B cell (primary cell): Measurements from ENCODE around the gene RBMS3. TPM values are rescaled to one million over a fixed set of nuclear protein-coding genes. Genes with fewer than 3 reads are reported as not detected.

Experiments
- ATAC-seq: fragments of 200-7000 bp; cut with Tn5 transposase; one replicate; pipeline ENCODE4 v1.10.0; 2021; ENCODE audit warnings: low read depth, mild to moderate bottlenecking, moderate number of reproducible peaks, moderate library complexity
- CTCF ChIA-PET: fragments of 350-600 bp; sonication (Branson Sonifier 250); formaldehyde crosslinking; loops from one replicate; lab custom pipeline; 2021; ENCODE audit warnings: antibody characterized with exemption, inconsistent platforms; lab: Charles Lee
- POLR2A ChIA-PET: fragments of 350-600 bp; sonication (Branson Sonifier 250); formaldehyde crosslinking; loops from one replicate; lab custom pipeline; 2021; ENCODE audit warnings: antibody characterized with exemption; lab: Charles Lee
- DNase-seq: peaks from one replicate; pipeline ENCODE4 v3.0.0; 2013
- H2AFZ ChIP-seq: 2 replicates; pipeline ENCODE4 v1.6.1; 2012; ENCODE audit warnings: mild to moderate bottlenecking, low read depth, low read length; ENCODE audit not compliant: insufficient read depth, poor library complexity, severe bottlenecking
- H3K27ac ChIP-seq, 2 donors: 1 replicate in 1 of 2; 2 replicates in 1 of 2; pipeline ENCODE4 v1.5.1; 2012 to 2013; ENCODE audit warnings: low read length in 2 of 2, mild to moderate bottlenecking in 2 of 2, moderate library complexity in 1 of 2
- H3K27me3 ChIP-seq, 4 experiments: fragments of 200-600 bp in 1 of 4; sonication (generic) in 1 of 4; replicated peaks in 1 of 4; 1 replicate in 2 of 4; 2 replicates in 2 of 4; pipeline versions ENCODE4 v1.6.1 to v1.7.0; 2013 to 2016; ENCODE audit warnings: low read length in 3 of 4, mild to moderate bottlenecking in 2 of 4, mixed read lengths in 1 of 4, moderate library complexity in 1 of 4; ENCODE audit not compliant: insufficient read depth in 4 of 4, control insufficient read depth in 3 of 4; ENCODE audit errors: control extremely low read depth in 1 of 4
- H3K36me3 ChIP-seq, 2 experiments: replicated peaks in 1 of 2; 1 replicate in 1 of 2; 2 replicates in 1 of 2; pipeline versions ENCODE4 v1.6.1 to v1.7.1; 2013; ENCODE audit warnings: low read length in 1 of 2; ENCODE audit not compliant: insufficient read depth in 2 of 2, control insufficient read depth in 1 of 2; ENCODE audit errors: control extremely low read depth in 1 of 2, extremely low read depth in 1 of 2
- H3K4me1 ChIP-seq, 2 donors: fragments of 200-600 bp in 1 of 2; sonication (generic) in 1 of 2; 1 replicate in 1 of 2; 2 replicates in 1 of 2; pipeline versions ENCODE4 v1.5.1 to v1.6.1; 2013 to 2017; ENCODE audit warnings: low read length in 2 of 2; ENCODE audit not compliant: control insufficient read depth in 2 of 2, insufficient read depth in 2 of 2
- H3K4me2 ChIP-seq: replicated peaks from 2 replicates; pipeline ENCODE3; 2012; ENCODE audit warnings: mild to moderate bottlenecking, low read depth, low read length; ENCODE audit not compliant: poor library complexity, severe bottlenecking
- H3K4me3 ChIP-seq, 5 experiments: fragments of 200-600 bp in 1 of 5; sonication (generic) in 1 of 5; 1 replicate in 3 of 5; 2 replicates in 2 of 5; pipeline versions ENCODE4 v1.5.1 to v1.7.0; 2011 to 2016; ENCODE audit warnings: low read length in 4 of 5, mild to moderate bottlenecking in 4 of 5, low read depth in 2 of 5, control low read depth in 1 of 5, moderate library complexity in 1 of 5; ENCODE audit not compliant: insufficient read depth in 1 of 5; ENCODE audit errors: control extremely low read depth in 1 of 5, extremely low read depth in 1 of 5
- H3K79me2 ChIP-seq: fragments of 200-600 bp; sonication (generic); one replicate; pipeline ENCODE4 v1.6.0; 2016; ENCODE audit warnings: low read length; ENCODE audit not compliant: control insufficient read depth, insufficient read depth
- H3K9ac ChIP-seq: fragments of 200-600 bp; sonication (generic); 2 replicates; pipeline ENCODE4 v1.6.1; 2017; ENCODE audit warnings: mild to moderate bottlenecking, low read length, moderate library complexity
- H3K9me3 ChIP-seq, 3 donors: one replicate each; pipeline versions ENCODE4 v1.6.1 to v1.7.1; 2013; ENCODE audit warnings: low read length in 2 of 3; ENCODE audit not compliant: control insufficient read depth in 2 of 3, insufficient read depth in 1 of 3; ENCODE audit errors: control extremely low read depth in 1 of 3
- H4K20me1 ChIP-seq: 2 replicates; pipeline ENCODE4 v1.6.0; 2012; ENCODE audit warnings: mild to moderate bottlenecking, low read length; ENCODE audit not compliant: insufficient read depth, control insufficient read depth, poor library complexity, severe bottlenecking
- H3K27ac Mint-ChIP-seq: one replicate; pipeline ENCODE4 v1.8.0; 2021; ENCODE audit warnings: mixed read lengths
- H3K27me3 Mint-ChIP-seq: one replicate; pipeline ENCODE4 v1.8.0; 2021; ENCODE audit warnings: mixed read lengths
- H3K4me1 Mint-ChIP-seq: one replicate; pipeline ENCODE4 v1.8.0; 2021; ENCODE audit warnings: mixed read lengths
- H3K4me3 Mint-ChIP-seq: one replicate; pipeline ENCODE4 v1.8.0; 2021; ENCODE audit warnings: mixed read lengths
- H3K9me3 Mint-ChIP-seq: one replicate; pipeline ENCODE4 v1.8.0; 2022; ENCODE audit warnings: mixed read lengths; ENCODE audit not compliant: insufficient read depth
- CTCF ChIP-seq: fragments of 200-600 bp; IDR thresholded peaks from one replicate; pipeline ENCODE4 v1.8.0; 2022; ENCODE audit warnings: antibody characterized with exemption, mild to moderate bottlenecking
- EZH2 ChIP-seq: IDR thresholded peaks from 2 replicates; pipeline ENCODE4 v1.6.1; 2012; ENCODE audit warnings: borderline replicate concordance, low read depth, mild to moderate bottlenecking, moderate library complexity, low read length; ENCODE audit not compliant: insufficient read depth, poor library complexity, severe bottlenecking
- WGBS: methylation state at CpG from one replicate; pipeline ENCODE4 v1.1.5; 2013; ENCODE audit warnings: missing lambda C conversion rate; ENCODE audit not compliant: insufficient coverage; 5-methylcytosine and 5-hydroxymethylcytosine counted together
- intact Hi-C: fragments of 100-400 bp; cut with micrococcal nuclease; formaldehyde crosslinking; loops from one replicate; pipeline ENCODE4 v1.10.0; 2022
- polyA plus RNA-seq: library from polyadenylated mRNA; depleted of rRNA; stranded (reverse); fragments of >200 nt; gene quantifications from 2 replicates; pipeline ENCODE4 v1.2.3, GENCODE V29; 2012
- total RNA-seq, 2 donors: library from RNA; stranded (reverse); fragments of 120-200 nt in 1 of 2; gene quantifications; 1 replicate in 1 of 2; 2 replicates in 1 of 2; pipeline versions ENCODE4 v1.2.3 to v1.2.4, GENCODE V29; 2013 to 2022

RBMS3 gene
- total and polyA plus RNA-seq, 2 donors (not counting 1 experiment from before 2014, with no cell fraction given) = not detected

DNA sequence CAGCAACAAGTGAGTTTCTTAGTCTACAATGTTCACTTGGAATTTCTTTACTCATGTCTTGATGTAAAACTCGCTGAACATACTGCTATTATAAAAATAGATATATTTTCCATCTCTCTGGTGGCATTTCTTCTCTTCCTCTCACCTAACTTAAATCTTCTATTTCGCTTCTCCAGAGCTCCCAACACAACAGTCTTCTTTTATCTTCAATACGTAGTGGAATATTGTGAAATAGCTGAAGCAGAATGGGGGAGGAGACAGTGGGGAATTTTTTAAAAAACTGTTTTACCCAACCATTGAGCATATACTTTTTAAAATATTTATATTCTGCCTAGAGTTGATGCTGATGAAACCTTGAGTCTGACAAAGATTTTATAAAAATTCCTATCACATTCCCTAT, 548.5 kb downstream of the RBMS3 start:
- H3K4me3 ChIP-seq = no peak overlapping the region
- H3K27ac ChIP-seq = no peak overlapping the region
- H3K27ac Mint-ChIP-seq = no peak overlapping the region
- no peak for TF ChIP-seq CTCF
- TF ChIP-seq EZH2 = no peak
- ChIA-PET CTCF (no interaction called here), POLR2A (no interaction called here)
- H3K27me3 ChIP-seq = no peaks in the 10 kb centered on the region
- no CpG with 5 or more reads among the region's 3 CpGs for WGBS
- no peaks in the 10 kb centered on the region for H3K27me3 Mint-ChIP-seq
- no peak for ATAC-seq
- no peak for DNase-seq
- H3K4me1 Mint-ChIP-seq = no peaks in the 10 kb centered on the region
- intact Hi-C loops = no loop called here
- H3K4me3 Mint-ChIP-seq = no peak overlapping the region
- no peaks in the 10 kb centered on the region for H3K4me1 ChIP-seq
- no peak overlapping the region for H2AFZ ChIP-seq
- H3K9me3 ChIP-seq = no peaks in the 10 kb centered on the region
- H3K9ac ChIP-seq = no peak overlapping the region
- H4K20me1 ChIP-seq = no peaks in the 10 kb centered on the region
- H3K36me3 ChIP-seq = no peaks in the 10 kb centered on the region
- no peak overlapping the region for H3K4me2 ChIP-seq
- H3K79me2 ChIP-seq = no peaks in the 10 kb centered on the region
- no peaks in the 10 kb centered on the region for H3K9me3 Mint-ChIP-seq

GRCh38 chr3:29850641-29851040, 569.8 kb downstream of the RBMS3 start:
- POLR2A ChIA-PET = no interaction called here

More at GRCh38 chr3:29850641-29851040, 569.8 kb downstream of the RBMS3 start:
- Mint-ChIP-seq H3K4me3 (no peak overlapping the region), H3K9me3 (peaks cover 2% of the 10 kb centered on the region), H3K27ac (no peak overlapping the region), H3K27me3 (no peaks in the 10 kb centered on the region), H3K4me1 (no peaks in the 10 kb centered on the region)
- Histone ChIP-seq H3K36me3 (no peaks in the 10 kb centered on the region), H4K20me1 (no peaks in the 10 kb centered on the region), H3K4me2 (no peak overlapping the region), H3K9ac (no peak overlapping the region), H3K4me1 (no peaks in the 10 kb centered on the region), H3K79me2 (no peaks in the 10 kb centered on the region), H3K27ac (no peak overlapping the region), H3K9me3 (peaks cover 0 to 5% (median 0%) of the 10 kb centered on the region in 3 donors), H3K4me3 (no peak overlapping the region), H2AFZ (no peak overlapping the region), H3K27me3 (no peaks in the 10 kb centered on the region)
- ATAC-seq (no peak), DNase-seq (no peak)
- intact Hi-C loops = no loop called here
- 69% methylated on average over 2 of the region's 2 CpGs for WGBS
- no peak for TF ChIP-seq CTCF
- CTCF ChIA-PET = interaction anchor here (0.5 kb wide), 1 partner anchor 1565 kb away, joined by 4 read pairs; no protein-coding TSS in a partner anchor
